ENCODE data around the gene APOB. TPM values are rescaled to one million over a fixed set of nuclear protein-coding genes. Genes with fewer than 3 reads are reported as not detected.

The APOB gene
- total and polyA plus RNA-seq, 10 of the 15 experiments (the other 5 are each of a cell fraction or from before 2014, with no cell fraction given) = 1.4 TPM; not detected in 9

DNA sequence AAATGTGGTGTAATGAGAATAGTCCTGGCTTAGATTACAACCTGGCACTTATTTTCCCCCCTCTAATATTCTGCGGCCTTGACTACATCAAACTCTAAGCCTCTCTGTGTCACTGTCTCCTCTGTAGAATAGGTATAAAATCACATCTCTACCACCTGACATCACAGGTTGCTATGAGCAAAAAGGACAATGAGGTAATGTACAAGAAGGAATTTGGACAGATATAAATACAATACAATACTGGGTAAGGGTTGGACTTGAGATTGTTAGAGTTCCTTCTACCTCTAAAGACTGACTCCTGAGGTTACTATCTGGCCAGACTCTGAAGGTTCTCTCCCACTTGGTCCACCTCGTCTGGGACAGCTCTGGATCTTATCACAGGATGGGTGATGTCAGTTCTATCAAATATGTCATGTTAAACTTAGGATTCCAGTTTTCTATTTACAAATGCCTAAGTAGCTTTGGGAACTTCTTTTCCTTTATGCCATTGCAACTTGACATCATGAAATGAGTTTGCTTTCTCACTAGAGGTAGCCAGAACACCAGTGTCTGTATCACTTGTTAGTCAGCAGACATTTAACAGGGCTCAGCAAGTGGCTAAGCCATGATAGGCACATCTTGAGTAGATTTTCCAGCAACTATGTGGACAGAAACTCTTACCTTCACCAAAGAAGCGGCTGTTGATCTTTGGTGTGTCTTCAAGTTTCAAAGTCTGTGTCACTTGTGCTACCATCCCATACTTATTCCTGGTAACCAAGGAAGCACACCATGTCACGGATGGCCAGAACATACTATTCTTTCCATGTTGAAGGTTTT, 9.5 kb downstream of the APOB start:
- ATAC-seq (no peak), FAIRE-seq (no peak), DNase-seq (ENCODE audit: low read depth, low spot score) (no peak)
- H3K9me3 ChIP-seq (replicated peaks; ENCODE audit: control insufficient read depth, insufficient read depth, low read length) = no peaks in the 10 kb centered on the region
- ChIA-PET SMC1A (ENCODE audit: uncharacterized antibody, unreplicated experiment) (interaction anchor here (1.2 kb wide), 1 partner anchor 11 kb away, joined by 5 read pairs; no protein-coding TSS in a partner anchor), RAD21 (ENCODE audit: unreplicated experiment) (no interaction called here), POLR2A (no interaction called here), CTCF (interaction anchor here (1.4 to 2.1 kb wide), 3 partner anchors 8 to 374 kb away, joined by 3 to 9 read pairs (median 5); no protein-coding TSS in a partner anchor)
- H3K4me3 ChIP-seq = no peak overlapping the region
- intact Hi-C loops (cut with micrococcal nuclease; ENCODE audit: unreplicated experiment) (no loop called here), in situ Hi-C loops (cut with MboI) (loop anchor here (5.0 kb wide), 1 partner anchor 48 kb away; no protein-coding TSS in a partner anchor)
- H3K9ac ChIP-seq (ENCODE audit: control insufficient read depth, insufficient read depth, low read length) = no peak overlapping the region
- H3K27ac ChIP-seq (ENCODE audit: control insufficient read depth, insufficient read depth) = no peak overlapping the region
- no peak overlapping the region for H2AFZ ChIP-seq (ENCODE audit: control insufficient read depth, low read depth, low read length)
- TF ChIP-seq, protein P1, sequence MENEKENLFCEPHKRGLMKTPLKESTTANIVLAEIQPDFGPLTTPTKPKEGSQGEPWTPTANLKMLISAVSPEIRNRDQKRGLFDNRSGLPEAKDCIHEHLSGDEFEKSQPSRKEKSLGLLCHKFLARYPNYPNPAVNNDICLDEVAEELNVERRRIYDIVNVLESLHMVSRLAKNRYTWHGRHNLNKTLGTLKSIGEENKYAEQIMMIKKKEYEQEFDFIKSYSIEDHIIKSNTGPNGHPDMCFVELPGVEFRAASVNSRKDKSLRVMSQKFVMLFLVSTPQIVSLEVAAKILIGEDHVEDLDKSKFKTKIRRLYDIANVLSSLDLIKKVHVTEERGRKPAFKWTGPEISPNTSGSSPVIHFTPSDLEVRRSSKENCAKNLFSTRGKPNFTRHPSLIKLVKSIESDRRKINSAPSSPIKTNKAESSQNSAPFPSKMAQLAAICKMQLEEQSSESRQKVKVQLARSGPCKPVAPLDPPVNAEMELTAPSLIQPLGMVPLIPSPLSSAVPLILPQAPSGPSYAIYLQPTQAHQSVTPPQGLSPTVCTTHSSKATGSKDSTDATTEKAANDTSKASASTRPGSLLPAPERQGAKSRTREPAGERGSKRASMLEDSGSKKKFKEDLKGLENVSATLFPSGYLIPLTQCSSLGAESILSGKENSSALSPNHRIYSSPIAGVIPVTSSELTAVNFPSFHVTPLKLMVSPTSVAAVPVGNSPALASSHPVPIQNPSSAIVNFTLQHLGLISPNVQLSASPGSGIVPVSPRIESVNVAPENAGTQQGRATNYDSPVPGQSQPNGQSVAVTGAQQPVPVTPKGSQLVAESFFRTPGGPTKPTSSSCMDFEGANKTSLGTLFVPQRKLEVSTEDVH (IDR thresholded peaks at IDR 0.05; ENCODE audit: low read depth, partially characterized antibody) = no peak
- TF ChIP-seq WRNIP1 (IDR thresholded peaks at IDR 0.05; ENCODE audit: borderline replicate concordance, low read depth, low read length) (no peak), CHD4 (IDR thresholded peaks at IDR 0.05) (no peak), PAX8 (IDR thresholded peaks at IDR 0.05) (no peak), ETV6 (conservative IDR thresholded peaks at IDR 0.05 in 1 of 2, IDR thresholded peaks at IDR 0.05 in 1 of 2; ENCODE audit: borderline replicate concordance in 1 of 2, low read depth in 1 of 2) (no peak), TAF1 (IDR thresholded peaks at IDR 0.05; ENCODE audit: borderline replicate concordance, low read depth, low read length) (no peak), ZSCAN29 (IDR thresholded peaks at IDR 0.05) (no peak), SREBF2 (IDR thresholded peaks at IDR 0.05; ENCODE audit: low read length) (no peak), MEF2A (IDR thresholded peaks at IDR 0.05; ENCODE audit: insufficient read depth, low read depth, low read length) (no peak), ZNF217 (IDR thresholded peaks at IDR 0.05) (no peak)
- TF ChIP-seq, protein P2, sequence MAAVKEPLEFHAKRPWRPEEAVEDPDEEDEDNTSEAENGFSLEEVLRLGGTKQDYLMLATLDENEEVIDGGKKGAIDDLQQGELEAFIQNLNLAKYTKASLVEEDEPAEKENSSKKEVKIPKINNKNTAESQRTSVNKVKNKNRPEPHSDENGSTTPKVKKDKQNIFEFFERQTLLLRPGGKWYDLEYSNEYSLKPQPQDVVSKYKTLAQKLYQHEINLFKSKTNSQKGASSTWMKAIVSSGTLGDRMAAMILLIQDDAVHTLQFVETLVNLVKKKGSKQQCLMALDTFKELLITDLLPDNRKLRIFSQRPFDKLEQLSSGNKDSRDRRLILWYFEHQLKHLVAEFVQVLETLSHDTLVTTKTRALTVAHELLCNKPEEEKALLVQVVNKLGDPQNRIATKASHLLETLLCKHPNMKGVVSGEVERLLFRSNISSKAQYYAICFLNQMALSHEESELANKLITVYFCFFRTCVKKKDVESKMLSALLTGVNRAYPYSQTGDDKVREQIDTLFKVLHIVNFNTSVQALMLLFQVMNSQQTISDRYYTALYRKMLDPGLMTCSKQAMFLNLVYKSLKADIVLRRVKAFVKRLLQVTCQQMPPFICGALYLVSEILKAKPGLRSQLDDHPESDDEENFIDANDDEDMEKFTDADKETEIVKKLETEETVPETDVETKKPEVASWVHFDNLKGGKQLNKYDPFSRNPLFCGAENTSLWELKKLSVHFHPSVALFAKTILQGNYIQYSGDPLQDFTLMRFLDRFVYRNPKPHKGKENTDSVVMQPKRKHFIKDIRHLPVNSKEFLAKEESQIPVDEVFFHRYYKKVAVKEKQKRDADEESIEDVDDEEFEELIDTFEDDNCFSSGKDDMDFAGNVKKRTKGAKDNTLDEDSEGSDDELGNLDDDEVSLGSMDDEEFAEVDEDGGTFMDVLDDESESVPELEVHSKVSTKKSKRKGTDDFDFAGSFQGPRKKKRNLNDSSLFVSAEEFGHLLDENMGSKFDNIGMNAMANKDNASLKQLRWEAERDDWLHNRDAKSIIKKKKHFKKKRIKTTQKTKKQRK (IDR thresholded peaks at IDR 0.05; ENCODE audit: low read depth, low read length) = no peak
- no peaks in the 10 kb centered on the region for H3K36me3 ChIP-seq (ENCODE audit: control insufficient read depth in 2 of 2, insufficient read depth in 2 of 2, low read length in 1 of 2)
- H3K4me2 ChIP-seq (ENCODE audit: control insufficient read depth, insufficient read depth) = no peak overlapping the region
- 24% methylated on average over 4 of the region's 4 CpGs for WGBS (ENCODE audit: insufficient coverage, insufficient replicate concordance, low lambda C conversion rate, missing lambda C conversion rate)
- H3K79me2 ChIP-seq (ENCODE audit: control insufficient read depth, insufficient read depth, low read length) = no peaks in the 10 kb centered on the region
- H4K20me1 ChIP-seq (ENCODE audit: control insufficient read depth, insufficient read depth) = no peaks in the 10 kb centered on the region
- no peaks in the 10 kb centered on the region for H3K27me3 ChIP-seq (replicated peaks in 1 of 2; ENCODE audit: control insufficient read depth in 2 of 2, insufficient read depth in 2 of 2, low read length in 1 of 2)
- BruUV-seq (replicated peaks) = no TSS peak
- no peaks in the 10 kb centered on the region for H3K4me1 ChIP-seq (ENCODE audit: control insufficient read depth, insufficient read depth, low read length)
